Prostate gland (tissue), 2 donors: ENCODE data around the gene TNFRSF12A. TPM values are rescaled to one million over a fixed set of nuclear protein-coding genes. Genes with fewer than 3 reads are reported as not detected.

Experiments
- DNase-seq: peaks from one replicate; pipeline ENCODE4 v3.0.0-alpha.2; 2019; ENCODE audit warnings: low spot score
- H3K27ac ChIP-seq, 2 donors: fragments of 200-600 bp; sonication (generic); 2 replicates each; pipeline ENCODE4 v1.5.1; 2017 to 2019
- H3K27me3 ChIP-seq: fragments of 200-600 bp; sonication (generic); replicated peaks from 2 replicates; pipeline ENCODE4 v1.5.1; 2019; ENCODE audit not compliant: insufficient read depth
- H3K36me3 ChIP-seq, 2 donors: fragments of 200-600 bp; sonication (generic); 1 replicate in 1 of 2; 2 replicates in 1 of 2; pipeline versions ENCODE4 v1.5.1 to v1.8.1; 2017 to 2019
- H3K4me1 ChIP-seq: fragments of 200-600 bp; sonication (generic); replicated peaks from 2 replicates; pipeline ENCODE4 v1.5.1; 2019
- H3K4me3 ChIP-seq, 2 donors: fragments of 200-600 bp; sonication (generic); 2 replicates each; pipeline ENCODE4 v1.5.1; 2017 to 2019
- H3K9me3 ChIP-seq: fragments of 200-600 bp; sonication (generic); 2 replicates; pipeline ENCODE4 v1.5.1; 2017
- POLR2A ChIP-seq: fragments of 450-650 bp; IDR thresholded peaks from one replicate; pipeline ENCODE4 v1.6.1; 2016; ENCODE audit warnings: antibody characterized with exemption, mild to moderate bottlenecking
- POLR2AphosphoS5 ChIP-seq: sonication (generic); formaldehyde crosslinking; IDR thresholded peaks from one replicate; pipeline ENCODE4 v1.6.1; 2017; ENCODE audit warnings: antibody characterized with exemption
- WGBS: methylation state at CpG from one replicate; pipeline ENCODE4 v1.1.5; 2018; 5-methylcytosine and 5-hydroxymethylcytosine counted together
- intact Hi-C: fragments of 100-400 bp; cut with DNase I; formaldehyde crosslinking; loops from one replicate; pipeline ENCODE4 v1.14.2; 2022
- total RNA-seq, 2 donors: library from RNA; depleted of rRNA; stranded (reverse); fragments of >200 nt; gene quantifications; one replicate each; pipeline ENCODE4 v1.1.0, GENCODE V29; 2016
- TF ChIP-seq, protein P1 (sequence below), 4 experiments: fragments of 200-600 bp in 2 of 4; fragments of 450-650 bp in 2 of 4; sonication (generic) in 2 of 4; IDR thresholded peaks; 1 replicate in 3 of 4; 2 replicates in 1 of 4; pipeline ENCODE4 v1.5.1; 2016 to 2019; ENCODE audit warnings: antibody characterized with exemption in 4 of 4, mild to moderate bottlenecking in 2 of 4, moderate library complexity in 2 of 4

The TNFRSF12A gene, protein sequence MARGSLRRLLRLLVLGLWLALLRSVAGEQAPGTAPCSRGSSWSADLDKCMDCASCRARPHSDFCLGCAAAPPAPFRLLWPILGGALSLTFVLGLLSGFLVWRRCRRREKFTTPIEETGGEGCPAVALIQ
- 10 to 100 TPM; 57.4 to 59.0 TPM for total RNA-seq

- DNase-seq = peak; percentile 63
- under 1% methylated on average over 38 of the region's 49 CpGs for WGBS
- H3K36me3 ChIP-seq = no peaks in the 10 kb centered on the region
- TF ChIP-seq, protein P1, sequence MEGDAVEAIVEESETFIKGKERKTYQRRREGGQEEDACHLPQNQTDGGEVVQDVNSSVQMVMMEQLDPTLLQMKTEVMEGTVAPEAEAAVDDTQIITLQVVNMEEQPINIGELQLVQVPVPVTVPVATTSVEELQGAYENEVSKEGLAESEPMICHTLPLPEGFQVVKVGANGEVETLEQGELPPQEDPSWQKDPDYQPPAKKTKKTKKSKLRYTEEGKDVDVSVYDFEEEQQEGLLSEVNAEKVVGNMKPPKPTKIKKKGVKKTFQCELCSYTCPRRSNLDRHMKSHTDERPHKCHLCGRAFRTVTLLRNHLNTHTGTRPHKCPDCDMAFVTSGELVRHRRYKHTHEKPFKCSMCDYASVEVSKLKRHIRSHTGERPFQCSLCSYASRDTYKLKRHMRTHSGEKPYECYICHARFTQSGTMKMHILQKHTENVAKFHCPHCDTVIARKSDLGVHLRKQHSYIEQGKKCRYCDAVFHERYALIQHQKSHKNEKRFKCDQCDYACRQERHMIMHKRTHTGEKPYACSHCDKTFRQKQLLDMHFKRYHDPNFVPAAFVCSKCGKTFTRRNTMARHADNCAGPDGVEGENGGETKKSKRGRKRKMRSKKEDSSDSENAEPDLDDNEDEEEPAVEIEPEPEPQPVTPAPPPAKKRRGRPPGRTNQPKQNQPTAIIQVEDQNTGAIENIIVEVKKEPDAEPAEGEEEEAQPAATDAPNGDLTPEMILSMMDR (IDR thresholded peaks at IDR 0.05) = peak in 2 of 4 experiments; percentile 25 to 39
- TF ChIP-seq POLR2AphosphoS5 (no peak), POLR2A (peak; percentile 87)
- peaks cover 21% of the 10 kb centered on the region for H3K4me1 ChIP-seq
- H3K9me3 ChIP-seq = no peaks in the 10 kb centered on the region
- peak within 1 kb of the TSS; percentile 89 to 94 for H3K27ac ChIP-seq
- intact Hi-C loops = no loop called here
- peak within 1 kb of the TSS; percentile 48 to 54 for H3K4me3 ChIP-seq
- H3K27me3 ChIP-seq = no peaks in the 10 kb centered on the region
These were observed at the start of gene TNFRSF12A for GRCh38 chr16:3020247-3020603. Gene TNFRSF12A, plus strand, starts transcription at chr16:3020368. Its CDS starts 30 bp downstream, at chr16:3020398.

DNA sequence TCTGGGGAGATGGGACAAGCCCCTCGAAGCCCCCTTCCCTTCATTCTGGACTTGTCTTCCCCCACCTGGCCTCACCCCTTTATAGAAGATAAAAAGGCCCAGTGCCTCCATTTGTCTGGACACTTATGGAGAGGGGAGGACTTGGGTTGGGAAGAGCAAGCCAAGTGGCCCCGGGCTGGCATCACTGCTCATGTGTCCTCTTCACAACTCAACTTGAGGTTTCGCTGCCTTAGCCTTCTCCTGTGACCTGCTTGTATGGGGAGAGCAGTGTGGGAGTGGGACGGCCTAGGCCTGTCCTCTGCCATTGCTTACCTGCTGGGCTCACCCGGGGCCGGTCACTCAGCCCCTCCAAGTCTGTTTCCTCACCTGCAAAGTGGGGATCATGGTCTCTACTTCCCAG, 49.6 kb upstream of the TNFRSF12A start:
- peak overlapping the region in 1 of 2 donors; percentile 71 for H3K4me3 ChIP-seq
- H3K27ac ChIP-seq = peak overlapping the region; percentile 23 to 67
- TF ChIP-seq, protein P1 (IDR thresholded peaks at IDR 0.05) = no peak
- TF ChIP-seq POLR2AphosphoS5 (no peak), POLR2A (no peak)
- DNase-seq = no peak
- H3K9me3 ChIP-seq = no peaks in the 10 kb centered on the region
- intact Hi-C loops = no loop called here
- no peaks in the 10 kb centered on the region for H3K36me3 ChIP-seq
- H3K27me3 ChIP-seq = no peaks in the 10 kb centered on the region
- H3K4me1 ChIP-seq = peaks cover 33% of the 10 kb centered on the region
- 77% methylated on average over 6 of the region's 6 CpGs for WGBS

DNA sequence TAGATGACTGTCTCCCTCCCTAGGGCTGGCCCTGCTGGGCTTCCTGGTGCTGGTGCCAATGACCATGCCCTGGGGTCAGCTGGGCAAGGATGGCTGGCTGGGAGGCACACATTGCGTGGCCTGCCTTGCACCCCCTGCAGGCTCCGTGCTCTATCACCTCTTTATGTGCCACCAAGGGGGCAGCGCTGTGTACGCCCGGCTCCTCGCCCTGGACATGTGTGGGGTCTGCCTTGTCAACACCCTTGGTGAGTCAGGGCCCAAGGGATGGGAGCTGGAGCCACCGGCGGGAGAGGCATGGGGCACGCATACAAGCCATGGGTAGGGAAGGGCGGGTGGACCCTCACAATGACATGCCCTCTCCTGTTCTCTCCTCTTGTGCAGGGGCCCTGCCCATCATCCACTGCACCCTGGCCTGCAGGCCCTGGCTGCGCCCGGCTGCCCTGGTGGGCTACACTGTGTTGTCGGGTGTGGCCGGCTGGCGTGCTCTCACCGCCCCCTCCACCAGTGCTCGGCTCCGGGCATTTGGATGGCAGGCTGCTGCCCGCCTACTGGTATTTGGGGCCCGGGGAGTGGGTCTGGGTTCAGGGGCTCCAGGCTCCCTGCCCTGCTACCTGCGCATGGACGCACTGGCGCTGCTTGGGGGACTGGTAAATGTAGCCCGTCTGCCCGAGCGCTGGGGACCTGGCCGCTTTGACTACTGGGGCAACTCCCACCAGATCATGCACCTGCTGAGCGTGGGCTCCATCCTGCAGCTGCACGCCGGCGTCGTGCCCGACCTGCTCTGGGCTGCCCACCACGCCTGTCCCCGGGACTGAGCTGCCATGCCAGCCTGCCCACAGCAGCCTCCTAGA, 48.8 kb upstream of the TNFRSF12A start:
- Histone ChIP-seq H3K4me3 (no peak overlapping the region), H3K27me3 (no peaks in the 10 kb centered on the region), H3K36me3 (no peaks in the 10 kb centered on the region), H3K27ac (no peak overlapping the region), H3K9me3 (no peaks in the 10 kb centered on the region), H3K4me1 (peaks cover 33% of the 10 kb centered on the region)
- intact Hi-C loops = no loop called here
- no peak for DNase-seq
- WGBS = 87% methylated on average over 28 of the region's 35 CpGs
- TF ChIP-seq POLR2AphosphoS5 (no peak), POLR2A (no peak)
- TF ChIP-seq, protein P1 (IDR thresholded peaks at IDR 0.05) = no peak

DNA sequence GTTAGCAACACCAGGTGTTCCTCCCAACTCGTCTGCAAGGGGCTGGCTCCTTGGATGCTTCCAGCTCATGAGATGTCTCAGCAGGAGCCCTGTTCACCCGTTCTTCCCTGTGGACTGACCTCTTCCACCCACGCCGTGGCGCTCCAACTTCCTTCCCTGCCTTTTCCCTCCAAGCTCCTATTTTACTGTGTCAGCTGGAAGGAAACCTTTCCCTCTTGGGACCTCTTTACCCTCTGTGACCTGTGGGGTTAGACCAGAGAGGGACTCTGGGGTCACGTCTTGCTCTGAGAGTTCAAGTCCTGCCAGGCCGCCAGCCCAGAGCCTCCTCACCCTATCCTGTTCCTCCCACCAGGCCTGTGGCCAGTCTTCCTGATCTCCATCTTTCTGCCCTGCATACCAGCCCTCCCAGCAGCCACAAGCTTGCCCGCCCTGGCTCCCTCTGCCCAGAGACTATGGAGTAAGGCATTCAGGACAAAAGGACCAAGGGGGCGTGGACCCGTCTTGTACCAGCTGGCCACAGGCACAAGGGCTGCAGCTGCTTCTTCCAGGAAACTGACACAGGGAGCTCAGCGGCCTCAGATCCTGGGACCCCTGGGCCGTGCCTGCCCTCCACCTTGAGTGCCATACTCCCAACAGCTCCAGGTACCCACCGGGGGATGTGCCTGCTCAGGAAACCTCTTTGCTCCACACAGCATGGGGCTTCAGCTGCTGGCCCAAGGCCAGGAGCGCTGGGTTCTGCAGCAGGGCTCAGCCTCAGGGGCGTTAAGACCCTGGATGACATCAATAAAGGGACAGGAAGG, 48.0 kb upstream of the TNFRSF12A start:
- Histone ChIP-seq H3K27ac (peak overlapping the region; percentile 54), H3K4me3 (no peak overlapping the region), H3K4me1 (peaks cover 33% of the 10 kb centered on the region), H3K36me3 (no peaks in the 10 kb centered on the region), H3K9me3 (no peaks in the 10 kb centered on the region), H3K27me3 (no peaks in the 10 kb centered on the region)
- WGBS = 69% methylated on average over 14 of the region's 15 CpGs
- TF ChIP-seq POLR2A (no peak), POLR2AphosphoS5 (no peak)
- TF ChIP-seq, protein P1 (IDR thresholded peaks at IDR 0.05) = no peak
- intact Hi-C loops = no loop called here
- no peak for DNase-seq
